Glutamatergic neuron (in vitro differentiated cells): ENCODE data around the gene FGL2. TPM values are rescaled to one million over a fixed set of nuclear protein-coding genes. Genes with fewer than 3 reads are reported as not detected.
"Not testable (repeated sequence)": the region's sequence is repeated elsewhere in the genome, so short reads cannot be mapped to it uniquely, and the experiment has no call there.

Source experiments
- DNase-seq: peaks from one replicate; pipeline ENCODE4 v3.0.0; 2022
- H3K27ac Mint-ChIP-seq: one replicate; pipeline ENCODE4 v1.8.0; 2020; ENCODE audit warnings: mild to moderate bottlenecking, mixed read lengths, inconsistent platforms; ENCODE audit not compliant: unreplicated experiment
- H3K27me3 Mint-ChIP-seq: one replicate; pipeline ENCODE4 v1.8.0; 2020; ENCODE audit warnings: mild to moderate bottlenecking, moderate library complexity, mixed read lengths, inconsistent platforms; ENCODE audit not compliant: unreplicated experiment
- H3K36me3 Mint-ChIP-seq: one replicate; pipeline ENCODE4 v1.8.0; 2020; ENCODE audit warnings: mild to moderate bottlenecking, mixed read lengths, inconsistent platforms; ENCODE audit not compliant: unreplicated experiment
- H3K4me1 Mint-ChIP-seq: one replicate; pipeline ENCODE4 v1.8.0; 2020; ENCODE audit warnings: mild to moderate bottlenecking, low read depth, mixed read lengths, inconsistent platforms; ENCODE audit not compliant: unreplicated experiment
- H3K4me3 Mint-ChIP-seq: one replicate; pipeline ENCODE4 v1.8.0; 2020; ENCODE audit warnings: mild to moderate bottlenecking, mixed read lengths, inconsistent platforms; ENCODE audit not compliant: unreplicated experiment
- H3K9me3 Mint-ChIP-seq: one replicate; pipeline ENCODE4 v1.8.0; 2020; ENCODE audit warnings: mild to moderate bottlenecking, moderate library complexity, mixed read lengths, inconsistent platforms; ENCODE audit not compliant: unreplicated experiment
- CTCF ChIP-seq: fragments of 200-600 bp; sonication (generic); IDR thresholded peaks from one replicate; pipeline ENCODE4 v1.5.0; 2021; ENCODE audit not compliant: partially characterized antibody, unreplicated experiment
- total RNA-seq: library from RNA; stranded (reverse); fragmentation: NEBNext Ultra II Directional; extraction: Animal tissue kit (Norgen Biotek cat#: 25700); gene quantifications from one replicate; pipeline ENCODE4 v1.2.1, GENCODE V29; 2021; ENCODE audit not compliant: unreplicated experiment

The FGL2 gene
- total RNA-seq, 1 donor from 2014 or later, result not detected

GRCh38 chr7:77184463-77184862 lies 15.2 kb downstream of the FGL2 start:
- no peak for DNase-seq
- H3K4me1 Mint-ChIP-seq, result no peaks in the 10 kb centered on the region
- H3K27me3 Mint-ChIP-seq, result no peaks in the 10 kb centered on the region
- no peaks in the 10 kb centered on the region for H3K9me3 Mint-ChIP-seq
- H3K27ac Mint-ChIP-seq, result no peak overlapping the region
- H3K4me3 Mint-ChIP-seq, result no peak overlapping the region
- no peaks in the 10 kb centered on the region for H3K36me3 Mint-ChIP-seq
- no peak for TF ChIP-seq CTCF

- peaks cover 1% of the 10 kb centered on the region for H3K9me3 Mint-ChIP-seq
- no peak for DNase-seq
- no peaks in the 10 kb centered on the region for H3K4me1 Mint-ChIP-seq
- H3K4me3 Mint-ChIP-seq, result no peak overlapping the region
- no peaks in the 10 kb centered on the region for H3K36me3 Mint-ChIP-seq
- no peak for TF ChIP-seq CTCF
- H3K27me3 Mint-ChIP-seq, result no peaks in the 10 kb centered on the region
- H3K27ac Mint-ChIP-seq, result no peak overlapping the region
These were observed 17.4 kb downstream of the FGL2 start for GRCh38 chr7:77182261-77182660.

- no peak for DNase-seq
- no peaks in the 10 kb centered on the region for H3K27me3 Mint-ChIP-seq
- no peak overlapping the region for H3K27ac Mint-ChIP-seq
- H3K4me1 Mint-ChIP-seq, result no peaks in the 10 kb centered on the region
- no peak for TF ChIP-seq CTCF
- peaks cover 1% of the 10 kb centered on the region for H3K9me3 Mint-ChIP-seq
- H3K36me3 Mint-ChIP-seq, result no peaks in the 10 kb centered on the region
- no peak overlapping the region for H3K4me3 Mint-ChIP-seq
These were observed 17.9 kb downstream of the FGL2 start for GRCh38 chr7:77181734-77182133.

GRCh38 chr7:77181015-77181595 lies 18.5 kb downstream of the FGL2 start:
- H3K9me3 Mint-ChIP-seq, result peaks cover 1% of the 10 kb centered on the region
- TF ChIP-seq CTCF, result no peak
- no peaks in the 10 kb centered on the region for H3K27me3 Mint-ChIP-seq
- no peaks in the 10 kb centered on the region for H3K4me1 Mint-ChIP-seq
- no peak overlapping the region for H3K4me3 Mint-ChIP-seq
- no peaks in the 10 kb centered on the region for H3K36me3 Mint-ChIP-seq
- DNase-seq, result no peak
- H3K27ac Mint-ChIP-seq, result no peak overlapping the region

- not testable (repeated sequence) for H3K27ac Mint-ChIP-seq, H3K36me3 Mint-ChIP-seq, H3K4me3 Mint-ChIP-seq, H3K27me3 Mint-ChIP-seq, H3K4me1 Mint-ChIP-seq, DNase-seq, H3K9me3 Mint-ChIP-seq
These were observed 21.6 kb downstream of the FGL2 start for GRCh38 chr7:77178024-77178423.

- H3K36me3 Mint-ChIP-seq, H3K27ac Mint-ChIP-seq, DNase-seq, H3K27me3 Mint-ChIP-seq, H3K9me3 Mint-ChIP-seq, H3K4me1 Mint-ChIP-seq, H3K4me3 Mint-ChIP-seq: not testable (repeated sequence)
These were observed 22.2 kb downstream of the FGL2 start for GRCh38 chr7:77177321-77177904.

- not testable (repeated sequence) for H3K36me3 Mint-ChIP-seq, DNase-seq, H3K4me3 Mint-ChIP-seq, H3K9me3 Mint-ChIP-seq, H3K27me3 Mint-ChIP-seq, H3K4me1 Mint-ChIP-seq, H3K27ac Mint-ChIP-seq
These were observed 24.3 kb downstream of the FGL2 start for GRCh38 chr7:77175274-77175800.

- H3K9me3 Mint-ChIP-seq, H3K4me3 Mint-ChIP-seq, H3K4me1 Mint-ChIP-seq: not testable (repeated sequence)
These were observed 25.2 kb downstream of the FGL2 start for GRCh38 chr7:77174418-77174817.

More at GRCh38 chr7:77174418-77174817, 25.2 kb downstream of the FGL2 start:
- DNase-seq, H3K27ac Mint-ChIP-seq, H3K36me3 Mint-ChIP-seq, H3K27me3 Mint-ChIP-seq: not testable (repeated sequence)
